SK-MEL-5 (cell line): Measurements from ENCODE around the gene CSGALNACT2. TPM values are rescaled to one million over a fixed set of nuclear protein-coding genes. Genes with fewer than 3 reads are reported as not detected.
"Not testable (repeated sequence)": the region's sequence is repeated elsewhere in the genome, so short reads cannot be mapped to it uniquely, and the experiment has no call there.

Experiments used
- DNase-seq: peaks from one replicate; pipeline ENCODE4 v3.0.0-alpha.2; 2016; ENCODE audit warnings: low read depth, low spot score
- in situ Hi-C: cut with HindIII; loops from 2 replicates; pipeline ENCODE4 v1.10.0; 2016; ENCODE audit warnings: low sequenced_read_pairs, high pct_unique_total_duplicates, low pct_unique_long_range_greater_than_20kb
- total RNA-seq: library from RNA; depleted of rRNA; stranded (reverse); fragments of >200 nt; shearing (Covaris generic); gene quantifications from 2 replicates; pipeline ENCODE4 v1.2.3, GENCODE V29; 2014

The CSGALNACT2 gene
- total RNA-seq, 1 experiment from 2014 or later, result 3.9 TPM

- in situ Hi-C loops, result no loop called here
- no peak for DNase-seq
These were observed 76.1 kb downstream of the CSGALNACT2 start for GRCh38 chr10:43214071-43214955.

- in situ Hi-C loops, result no loop called here
- no peak for DNase-seq
These were observed 76.8 kb downstream of the CSGALNACT2 start for GRCh38 chr10:43214956-43215561.

- no peak for DNase-seq
- in situ Hi-C loops, result no loop called here
These were observed 77.7 kb downstream of the CSGALNACT2 start for GRCh38 chr10:43215758-43216455.

- no peak for DNase-seq
These were observed 78.8 kb downstream of the CSGALNACT2 start for GRCh38 chr10:43216931-43217562.

GRCh38 chr10:43217563-43218205 lies 79.4 kb downstream of the CSGALNACT2 start:
- no peak for DNase-seq
- in situ Hi-C loops, result no loop called here

More at GRCh38 chr10:43216931-43217562, 78.8 kb downstream of the CSGALNACT2 start:
- in situ Hi-C loops, result no loop called here

- peak; percentile 27 for DNase-seq
- in situ Hi-C loops, result no loop called here
These were observed 80.1 kb downstream of the CSGALNACT2 start for GRCh38 chr10:43218206-43218950.

GRCh38 chr10:43218951-43219837 lies 80.9 kb downstream of the CSGALNACT2 start:
- in situ Hi-C loops, result no loop called here
- DNase-seq, result no peak

- in situ Hi-C loops, result no loop called here
- no peak for DNase-seq
These were observed 81.6 kb downstream of the CSGALNACT2 start for GRCh38 chr10:43219848-43220247.

- in situ Hi-C loops, DNase-seq: not testable (repeated sequence)
These were observed 82.0 kb downstream of the CSGALNACT2 start for GRCh38 chr10:43220251-43220650.

GRCh38 chr10:43220657-43221418 lies 82.6 kb downstream of the CSGALNACT2 start:
- in situ Hi-C loops, result no loop called here
- no peak for DNase-seq

- in situ Hi-C loops, result no loop called here
- DNase-seq, result peak; percentile 37
These were observed 83.4 kb downstream of the CSGALNACT2 start for GRCh38 chr10:43221419-43222209.

GRCh38 chr10:43222210-43222720 lies 84.0 kb downstream of the CSGALNACT2 start:
- in situ Hi-C loops, result no loop called here
- DNase-seq, result no peak

- in situ Hi-C loops, result no loop called here
- DNase-seq, result no peak
These were observed 84.8 kb downstream of the CSGALNACT2 start for GRCh38 chr10:43223056-43223455.

- in situ Hi-C loops, result no loop called here
- DNase-seq, result no peak
These were observed 86.1 kb downstream of the CSGALNACT2 start for GRCh38 chr10:43224321-43224720.
